Fibroblast of lung (primary cell): ENCODE measurements around the gene NCOA7. TPM values are rescaled to one million over a fixed set of nuclear protein-coding genes. Genes with fewer than 3 reads are reported as not detected.

ENCODE experiments used
- DNase-seq, 2 donors: peaks; one replicate each; pipeline versions ENCODE4 v3.0.0 to v3.0.0-alpha.2; 2010; ENCODE audit warnings: low read depth in 2 of 2
- H2AFZ ChIP-seq: 2 replicates; pipeline ENCODE4 v1.5.1; 2012; ENCODE audit warnings: low read length, control low read depth, inconsistent platforms
- H3K27ac ChIP-seq: 2 replicates; pipeline ENCODE4 v1.5.1; 2011; ENCODE audit warnings: low read length, control low read depth; ENCODE audit not compliant: insufficient read depth
- H3K27me3 ChIP-seq: 2 replicates; pipeline ENCODE4 v1.5.1; 2011; ENCODE audit warnings: mild to moderate bottlenecking, low read length; ENCODE audit not compliant: control insufficient read depth, insufficient read depth
- H3K36me3 ChIP-seq: 2 replicates; pipeline ENCODE4 v1.5.1; 2011; ENCODE audit warnings: low read length; ENCODE audit not compliant: control insufficient read depth, insufficient read depth
- H3K4me1 ChIP-seq: 2 replicates; pipeline ENCODE4 v1.5.1; 2011; ENCODE audit warnings: low read length; ENCODE audit not compliant: control insufficient read depth, insufficient read depth; ENCODE audit errors: extremely low read depth
- H3K4me2 ChIP-seq: 2 replicates; pipeline ENCODE4 v1.5.1; 2011; ENCODE audit warnings: low read length, control low read depth; ENCODE audit not compliant: insufficient read depth; ENCODE audit errors: extremely low read depth
- H3K4me3 ChIP-seq, 4 experiments: fragments of 200-600 bp in 1 of 4; sonication (generic) in 1 of 4; replicated peaks in 1 of 4; 2 replicates each; pipeline ENCODE4 v1.5.1; 2011 to 2016; ENCODE audit warnings: low read length in 4 of 4, low read depth in 3 of 4, mild to moderate bottlenecking in 3 of 4, control low read depth in 2 of 4, inconsistent platforms in 1 of 4, mixed read lengths in 1 of 4; ENCODE audit not compliant: insufficient read depth in 1 of 4; ENCODE audit errors: control extremely low read depth in 1 of 4
- H3K79me2 ChIP-seq: 2 replicates; pipeline ENCODE4 v1.5.1; 2012; ENCODE audit warnings: mild to moderate bottlenecking, low read length, inconsistent platforms; ENCODE audit not compliant: control insufficient read depth, insufficient read depth
- H3K9ac ChIP-seq: 2 replicates; pipeline ENCODE4 v1.5.1; 2011; ENCODE audit warnings: mild to moderate bottlenecking, low read length, control low read depth; ENCODE audit not compliant: insufficient read depth
- H3K9me3 ChIP-seq: 2 replicates; pipeline ENCODE4 v1.5.1; 2012; ENCODE audit warnings: low read depth, low read length; ENCODE audit not compliant: control insufficient read depth, insufficient read depth
- H4K20me1 ChIP-seq: 2 replicates; pipeline ENCODE4 v1.5.1; 2011; ENCODE audit warnings: low read length; ENCODE audit not compliant: control insufficient read depth, insufficient read depth; ENCODE audit errors: extremely low read depth
- EZH2 ChIP-seq: IDR thresholded peaks from 2 replicates; pipeline ENCODE4 v1.5.1; 2012; ENCODE audit warnings: low read length, control low read depth, mild to moderate bottlenecking; ENCODE audit errors: missing control alignments
- polyA plus RNA-seq, 2 donors: library from polyadenylated mRNA; depleted of rRNA in 1 of 2; stranded (reverse) in 1 of 2; unstranded in 1 of 2; fragments of >200 nt; gene quantifications; 2 replicates each; pipeline ENCODE4 v1.2.1, GENCODE V29; 2011 to 2012; ENCODE audit warnings: missing spikeins in 1 of 2
- total RNA-seq: library from RNA; depleted of rRNA; stranded (reverse); fragments of >200 nt; gene quantifications from 2 replicates; pipeline ENCODE4 v1.2.1, GENCODE V29; 2014
- TF ChIP-seq, protein P1 (sequence below), 2 donors: IDR thresholded peaks in 1 of 2; conservative IDR thresholded peaks in 1 of 2; 1 replicate in 1 of 2; 2 replicates in 1 of 2; pipeline ENCODE4 v1.5.1; 2011 to 2012; ENCODE audit warnings: low read length in 2 of 2, control low read depth in 1 of 2, inconsistent platforms in 1 of 2, low read depth in 1 of 2, mild to moderate bottlenecking in 1 of 2

NCOA7 gene
- total and polyA plus RNA-seq, 2 donors (not counting 1 experiment from before 2014, with no cell fraction given), result 13.7 to 49.9 TPM

DNA sequence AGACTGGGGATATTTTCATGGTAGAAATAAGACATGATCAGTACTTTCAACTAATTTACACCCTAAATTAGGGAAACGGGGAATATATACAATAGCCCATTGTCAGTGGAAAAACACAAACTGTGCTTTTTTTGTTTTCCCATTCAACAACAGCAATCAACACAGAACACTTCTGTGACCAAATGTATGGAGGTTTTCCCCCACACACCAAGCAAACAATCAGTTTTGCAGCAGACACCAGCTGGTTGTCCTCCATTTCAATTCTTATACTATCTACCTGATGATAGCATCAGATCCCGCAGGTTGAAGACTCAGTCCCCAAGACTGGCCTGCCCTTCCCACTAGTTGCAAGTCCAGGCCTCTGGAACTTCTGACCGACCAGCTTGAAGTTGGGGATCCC is 170.4 kb downstream of the NCOA7 start:
- no peak for DNase-seq
- H3K9me3 ChIP-seq, result no peaks in the 10 kb centered on the region

DNA sequence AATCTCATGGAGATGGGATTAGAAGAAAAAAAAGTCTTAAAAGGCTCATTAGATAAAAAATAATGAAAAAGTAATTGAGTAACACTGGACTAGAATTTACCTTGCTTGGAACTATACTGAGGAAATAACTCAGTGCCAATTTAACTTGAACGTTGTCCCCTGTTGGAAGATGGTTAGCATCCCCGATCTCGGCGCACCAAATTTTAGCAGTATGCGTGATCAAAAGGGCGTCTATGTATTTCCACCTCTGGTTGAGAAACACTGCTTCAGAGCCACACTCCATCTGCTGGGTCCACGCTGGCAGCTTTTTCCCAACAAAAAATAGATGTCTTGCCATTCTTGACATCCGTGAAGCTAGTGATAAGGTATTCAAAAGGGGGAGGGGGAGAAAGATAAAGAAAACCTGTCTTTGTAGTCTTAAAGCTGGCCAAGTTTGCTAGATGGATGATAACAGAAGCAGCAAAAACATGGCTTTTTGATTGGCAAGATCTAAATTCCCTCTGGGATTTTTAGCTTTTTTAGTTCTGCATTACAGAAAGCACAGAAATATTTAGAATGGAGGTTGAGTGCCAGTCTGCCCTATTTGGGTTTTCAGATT is 172.2 kb downstream of the NCOA7 start:
- H3K9ac ChIP-seq, result no peak overlapping the region
- no peaks in the 10 kb centered on the region for H3K4me1 ChIP-seq
- no peaks in the 10 kb centered on the region for H3K79me2 ChIP-seq
- no peaks in the 10 kb centered on the region for H3K9me3 ChIP-seq
- H3K27me3 ChIP-seq, result no peaks in the 10 kb centered on the region
- DNase-seq, result no peak
- no peak overlapping the region for H2AFZ ChIP-seq
- H3K36me3 ChIP-seq, result no peaks in the 10 kb centered on the region
- H3K4me2 ChIP-seq, result no peak overlapping the region
- TF ChIP-seq, protein P1, sequence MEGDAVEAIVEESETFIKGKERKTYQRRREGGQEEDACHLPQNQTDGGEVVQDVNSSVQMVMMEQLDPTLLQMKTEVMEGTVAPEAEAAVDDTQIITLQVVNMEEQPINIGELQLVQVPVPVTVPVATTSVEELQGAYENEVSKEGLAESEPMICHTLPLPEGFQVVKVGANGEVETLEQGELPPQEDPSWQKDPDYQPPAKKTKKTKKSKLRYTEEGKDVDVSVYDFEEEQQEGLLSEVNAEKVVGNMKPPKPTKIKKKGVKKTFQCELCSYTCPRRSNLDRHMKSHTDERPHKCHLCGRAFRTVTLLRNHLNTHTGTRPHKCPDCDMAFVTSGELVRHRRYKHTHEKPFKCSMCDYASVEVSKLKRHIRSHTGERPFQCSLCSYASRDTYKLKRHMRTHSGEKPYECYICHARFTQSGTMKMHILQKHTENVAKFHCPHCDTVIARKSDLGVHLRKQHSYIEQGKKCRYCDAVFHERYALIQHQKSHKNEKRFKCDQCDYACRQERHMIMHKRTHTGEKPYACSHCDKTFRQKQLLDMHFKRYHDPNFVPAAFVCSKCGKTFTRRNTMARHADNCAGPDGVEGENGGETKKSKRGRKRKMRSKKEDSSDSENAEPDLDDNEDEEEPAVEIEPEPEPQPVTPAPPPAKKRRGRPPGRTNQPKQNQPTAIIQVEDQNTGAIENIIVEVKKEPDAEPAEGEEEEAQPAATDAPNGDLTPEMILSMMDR (conservative IDR thresholded peaks at IDR 0.05 in 1 of 2, IDR thresholded peaks at IDR 0.05 in 1 of 2; ENCODE audit: low read depth in 1 of 2, low read length in 2 of 2), result no peak
- TF ChIP-seq EZH2, result no peak
- no peak overlapping the region for H3K27ac ChIP-seq
- no peaks in the 10 kb centered on the region for H4K20me1 ChIP-seq
- no peak overlapping the region for H3K4me3 ChIP-seq

More for the DNA sequence above, 170.4 kb downstream of the NCOA7 start:
- no peaks in the 10 kb centered on the region for H4K20me1 ChIP-seq
- no peaks in the 10 kb centered on the region for H3K4me1 ChIP-seq
- H3K9ac ChIP-seq, result no peak overlapping the region
- peaks cover 3% of the 10 kb centered on the region for H3K79me2 ChIP-seq
- H3K4me3 ChIP-seq, result no peak overlapping the region
- no peaks in the 10 kb centered on the region for H3K36me3 ChIP-seq
- H3K27me3 ChIP-seq, result no peaks in the 10 kb centered on the region
- no peak overlapping the region for H3K27ac ChIP-seq
- no peak overlapping the region for H2AFZ ChIP-seq
- H3K4me2 ChIP-seq, result no peak overlapping the region
- TF ChIP-seq, protein P1 (conservative IDR thresholded peaks at IDR 0.05 in 1 of 2, IDR thresholded peaks at IDR 0.05 in 1 of 2; ENCODE audit: low read depth in 1 of 2, low read length in 2 of 2), result no peak
- TF ChIP-seq EZH2, result no peak

DNA sequence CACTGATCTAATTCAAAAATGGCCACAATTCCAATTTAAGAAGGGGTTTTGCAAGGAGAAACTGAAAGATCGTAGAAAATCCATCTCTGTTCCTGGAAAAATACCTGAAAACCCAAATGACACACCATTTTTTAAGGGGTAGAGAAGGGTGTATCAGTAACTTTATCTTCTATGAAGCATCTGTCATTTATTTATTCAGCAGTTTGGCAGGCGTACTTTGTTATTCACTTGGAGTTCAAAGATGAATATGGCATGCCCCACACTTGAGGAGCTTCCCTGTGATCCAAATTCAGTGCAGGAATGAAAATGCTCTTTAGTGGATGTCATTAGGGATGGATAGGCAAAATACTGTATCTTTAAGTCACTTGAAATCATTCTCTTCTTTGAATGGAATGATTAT is 173.1 kb downstream of the NCOA7 start:
- no peak overlapping the region for H3K4me2 ChIP-seq
- no peak overlapping the region for H3K4me3 ChIP-seq
- H3K9ac ChIP-seq, result no peak overlapping the region
- no peak overlapping the region for H2AFZ ChIP-seq
- H3K79me2 ChIP-seq, result no peaks in the 10 kb centered on the region
- H3K4me1 ChIP-seq, result no peaks in the 10 kb centered on the region
- H4K20me1 ChIP-seq, result no peaks in the 10 kb centered on the region
- TF ChIP-seq EZH2, result no peak
- TF ChIP-seq, protein P1 (conservative IDR thresholded peaks at IDR 0.05 in 1 of 2, IDR thresholded peaks at IDR 0.05 in 1 of 2; ENCODE audit: low read depth in 1 of 2, low read length in 2 of 2), result no peak
- H3K27me3 ChIP-seq, result no peaks in the 10 kb centered on the region
- DNase-seq, result no peak
- no peak overlapping the region for H3K27ac ChIP-seq
- no peaks in the 10 kb centered on the region for H3K36me3 ChIP-seq
- no peaks in the 10 kb centered on the region for H3K9me3 ChIP-seq
